Measurements from ENCODE around the gene RRBP1.

RRBP1 gene, protein sequence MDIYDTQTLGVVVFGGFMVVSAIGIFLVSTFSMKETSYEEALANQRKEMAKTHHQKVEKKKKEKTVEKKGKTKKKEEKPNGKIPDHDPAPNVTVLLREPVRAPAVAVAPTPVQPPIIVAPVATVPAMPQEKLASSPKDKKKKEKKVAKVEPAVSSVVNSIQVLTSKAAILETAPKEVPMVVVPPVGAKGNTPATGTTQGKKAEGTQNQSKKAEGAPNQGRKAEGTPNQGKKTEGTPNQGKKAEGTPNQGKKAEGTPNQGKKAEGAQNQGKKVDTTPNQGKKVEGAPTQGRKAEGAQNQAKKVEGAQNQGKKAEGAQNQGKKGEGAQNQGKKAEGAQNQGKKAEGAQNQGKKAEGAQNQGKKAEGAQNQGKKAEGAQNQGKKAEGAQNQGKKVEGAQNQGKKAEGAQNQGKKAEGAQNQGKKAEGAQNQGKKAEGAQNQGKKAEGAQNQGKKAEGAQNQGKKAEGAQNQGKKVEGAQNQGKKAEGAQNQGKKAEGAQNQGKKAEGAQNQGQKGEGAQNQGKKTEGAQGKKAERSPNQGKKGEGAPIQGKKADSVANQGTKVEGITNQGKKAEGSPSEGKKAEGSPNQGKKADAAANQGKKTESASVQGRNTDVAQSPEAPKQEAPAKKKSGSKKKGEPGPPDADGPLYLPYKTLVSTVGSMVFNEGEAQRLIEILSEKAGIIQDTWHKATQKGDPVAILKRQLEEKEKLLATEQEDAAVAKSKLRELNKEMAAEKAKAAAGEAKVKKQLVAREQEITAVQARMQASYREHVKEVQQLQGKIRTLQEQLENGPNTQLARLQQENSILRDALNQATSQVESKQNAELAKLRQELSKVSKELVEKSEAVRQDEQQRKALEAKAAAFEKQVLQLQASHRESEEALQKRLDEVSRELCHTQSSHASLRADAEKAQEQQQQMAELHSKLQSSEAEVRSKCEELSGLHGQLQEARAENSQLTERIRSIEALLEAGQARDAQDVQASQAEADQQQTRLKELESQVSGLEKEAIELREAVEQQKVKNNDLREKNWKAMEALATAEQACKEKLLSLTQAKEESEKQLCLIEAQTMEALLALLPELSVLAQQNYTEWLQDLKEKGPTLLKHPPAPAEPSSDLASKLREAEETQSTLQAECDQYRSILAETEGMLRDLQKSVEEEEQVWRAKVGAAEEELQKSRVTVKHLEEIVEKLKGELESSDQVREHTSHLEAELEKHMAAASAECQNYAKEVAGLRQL (N-terminal part only)

DNA sequence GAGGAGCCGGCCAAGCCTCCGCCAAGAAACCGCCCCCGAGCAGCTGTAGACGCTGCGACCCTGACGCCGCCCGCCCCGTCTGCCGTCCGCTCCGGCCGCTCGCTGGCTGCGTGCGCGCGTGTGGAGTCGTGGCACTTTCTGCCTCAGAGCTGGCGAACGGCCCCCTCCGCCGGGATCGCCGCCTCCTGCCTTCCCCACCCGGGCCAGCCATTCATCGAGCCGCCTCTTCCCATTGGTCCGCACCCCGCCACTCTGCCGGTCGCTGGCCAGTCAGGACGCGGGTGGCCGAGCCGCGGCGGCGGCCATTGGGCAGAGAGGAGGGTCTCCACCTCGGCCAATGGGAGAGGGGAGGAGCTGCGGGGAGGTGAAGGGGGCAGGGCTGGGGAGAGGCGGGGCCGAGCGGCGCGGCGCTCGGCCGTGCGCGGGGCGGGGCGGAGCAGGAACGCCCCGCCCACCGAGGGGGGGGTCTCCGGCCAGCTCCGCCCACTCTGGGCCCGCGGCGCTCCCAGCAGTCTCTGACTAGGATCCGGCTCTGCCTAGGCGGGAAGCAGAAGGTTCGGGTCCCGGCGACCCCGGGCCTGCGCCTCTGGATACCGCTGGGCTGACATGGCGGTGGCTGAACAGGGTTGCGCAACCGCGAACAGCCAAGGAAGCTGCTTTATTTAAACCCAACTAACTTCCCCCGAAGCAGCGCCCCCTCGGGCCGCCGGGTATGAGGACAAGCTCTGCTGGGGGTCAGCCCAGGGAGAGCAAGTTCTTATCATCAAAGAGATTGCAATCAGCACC lies at the start of gene RRBP1:
RRBP1 (minus strand) TSS at position 140 of the 786 bp plus-strand sequence. CDS start 21,735 bp downstream, outside the sequence.
- peak; percentile 96 for DNase-seq

DNA sequence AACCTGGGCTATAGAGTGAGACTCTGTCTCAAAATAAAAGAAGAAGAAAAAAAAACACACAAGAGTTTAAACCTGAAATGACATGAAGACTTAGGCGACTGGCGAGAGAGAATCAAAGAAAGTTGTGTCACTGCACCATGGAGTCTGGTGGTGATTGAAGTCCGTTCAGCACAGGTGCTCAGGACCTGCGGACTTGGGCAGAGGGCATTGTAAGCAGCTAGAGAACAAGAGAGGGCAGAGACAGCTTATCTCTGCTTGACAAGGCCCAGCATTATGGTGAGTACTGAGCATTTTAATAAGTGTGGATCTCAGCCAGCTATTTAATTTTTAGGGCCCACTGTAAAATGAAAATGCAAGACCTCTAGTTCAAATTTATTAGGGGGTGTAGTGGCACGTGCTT lies 49.2 kb upstream of the RRBP1 start:
- DNase-seq: no peak

DNA sequence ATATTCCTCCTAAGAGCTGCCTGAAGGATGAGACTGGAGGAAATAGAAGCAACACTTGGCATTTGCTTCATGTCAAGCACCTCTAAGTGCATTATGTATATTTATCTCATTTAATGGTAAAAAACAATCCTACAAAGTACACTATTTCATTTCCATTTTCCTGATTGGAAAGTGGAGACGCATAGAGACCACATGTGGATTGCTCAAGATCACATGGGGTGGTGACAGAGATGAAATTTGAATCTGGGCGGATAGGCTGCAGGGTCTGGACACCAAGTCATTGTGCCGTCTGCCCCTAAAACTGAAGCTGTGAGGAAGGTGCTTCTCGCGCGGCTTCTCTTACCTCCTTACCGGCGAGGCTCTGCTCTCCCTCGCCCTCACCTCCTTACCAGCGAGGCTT lies 48.0 kb upstream of the RRBP1 start:
- no peak for DNase-seq

DNA sequence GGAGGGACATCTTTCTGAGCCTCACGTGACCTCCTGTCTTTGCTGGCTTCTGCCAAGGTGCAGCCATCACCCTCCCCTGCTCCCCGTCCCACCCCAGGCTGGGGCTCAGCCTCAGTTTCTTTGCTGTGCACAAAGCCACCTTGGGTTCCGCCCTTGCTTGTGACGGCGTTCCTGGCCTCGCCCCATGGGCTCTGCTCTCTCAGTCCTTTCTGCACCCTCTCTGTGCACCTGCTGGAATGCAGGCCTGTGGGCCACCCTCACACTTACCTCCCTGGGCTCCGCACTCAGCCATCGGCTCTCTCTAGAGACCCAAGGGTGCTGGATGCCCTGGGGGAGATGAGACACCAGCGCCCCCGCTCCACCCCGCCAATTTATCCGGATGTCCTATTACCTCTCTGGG lies 46.0 kb upstream of the RRBP1 start:
- DNase-seq: no peak

DNA sequence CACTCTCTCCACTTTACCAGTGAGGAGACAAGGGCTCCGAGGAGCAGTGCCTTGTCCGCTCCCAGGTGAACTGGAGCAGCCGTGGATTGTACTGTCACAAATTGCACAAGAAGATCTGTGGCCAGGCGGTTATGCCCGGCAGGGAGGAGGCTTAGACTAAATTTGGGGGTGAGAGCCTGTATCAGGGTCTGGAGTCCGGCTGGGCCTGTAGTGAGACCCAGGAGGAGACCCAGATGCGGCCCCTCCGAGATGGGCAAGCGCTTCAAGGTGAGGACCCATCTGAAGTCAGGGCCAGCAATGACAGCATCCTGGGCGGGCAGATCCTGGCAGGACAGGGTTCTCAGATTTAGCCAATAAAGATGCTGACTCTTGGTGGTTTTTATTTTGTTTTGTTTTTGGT lies 45.3 kb upstream of the RRBP1 start:
- DNase-seq: no peak

DNA sequence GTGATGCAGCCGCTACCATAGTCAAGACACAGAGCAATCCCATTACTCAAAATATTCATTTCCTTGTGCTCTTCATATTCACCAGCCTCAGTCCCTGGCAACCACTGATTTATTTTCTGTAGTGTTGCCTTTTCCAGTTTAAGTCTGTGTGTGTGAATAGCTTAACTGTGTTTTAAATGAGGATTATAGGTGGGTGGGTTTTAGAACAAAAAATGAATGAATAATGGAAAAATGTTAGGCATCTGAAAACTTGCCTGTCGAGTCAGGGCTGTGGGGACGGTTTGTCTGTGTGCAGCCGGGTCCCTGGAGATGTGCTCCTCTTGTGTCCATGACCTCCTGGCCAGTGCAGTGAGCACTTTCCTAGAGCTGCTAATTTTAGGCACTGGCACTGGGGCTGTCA lies 44.9 kb upstream of the RRBP1 start:
- no peak for DNase-seq

DNA sequence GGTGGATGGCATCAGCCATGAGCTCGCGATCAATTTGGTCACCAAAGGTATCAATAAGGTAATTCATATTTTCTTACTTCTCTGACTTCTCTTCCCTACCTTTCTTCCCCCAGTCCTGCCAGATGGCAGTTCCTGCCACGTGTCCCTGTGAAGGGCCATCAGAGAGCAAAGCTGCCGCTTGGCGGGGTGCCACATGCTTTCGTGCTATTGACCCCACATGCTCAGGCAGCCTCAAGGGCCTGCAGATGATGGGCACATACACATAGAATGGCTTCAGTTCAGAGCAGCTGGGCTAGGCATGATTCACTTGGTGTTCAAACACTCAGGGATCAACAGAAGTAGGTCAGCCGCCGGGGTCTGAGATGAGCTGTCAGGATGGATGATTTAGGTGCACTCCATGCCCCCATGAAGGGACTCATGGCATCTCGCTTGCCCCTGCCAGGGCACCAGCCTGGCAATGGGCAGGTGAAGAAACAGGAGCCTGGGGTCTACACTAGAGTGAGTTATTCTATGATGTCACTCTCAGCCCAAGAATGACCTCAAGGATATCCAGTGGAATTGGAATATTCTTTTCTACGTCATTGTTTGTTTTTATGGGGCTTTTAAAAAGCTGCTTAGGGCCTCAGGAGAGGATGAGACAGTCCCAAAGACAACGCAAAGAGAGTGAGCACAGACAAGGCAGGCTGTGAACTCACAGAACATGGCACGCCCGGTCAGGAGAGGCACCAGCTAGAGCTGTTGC lies 43.2 kb upstream of the RRBP1 start:
- DNase-seq: no peak

DNA sequence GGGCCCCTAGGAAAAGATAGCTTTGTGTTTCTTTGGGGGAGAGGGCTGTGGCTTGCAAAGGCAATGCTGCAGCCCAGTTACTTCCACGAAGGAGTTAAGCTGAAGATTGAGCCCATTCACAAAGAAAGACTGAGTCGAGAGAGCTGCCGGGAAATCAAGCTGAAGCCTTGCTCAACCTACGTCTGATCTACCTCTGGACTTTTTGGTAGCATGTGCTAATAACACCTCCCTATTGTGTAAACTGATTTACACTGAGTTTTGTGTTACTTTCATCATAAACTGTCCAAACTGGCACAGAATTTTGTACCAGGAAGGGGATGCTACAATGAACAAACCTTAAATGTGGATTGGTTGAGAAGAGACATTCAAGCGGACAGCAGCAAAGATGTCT lies 41.3 kb upstream of the RRBP1 start:
- DNase-seq: no peak

DNA sequence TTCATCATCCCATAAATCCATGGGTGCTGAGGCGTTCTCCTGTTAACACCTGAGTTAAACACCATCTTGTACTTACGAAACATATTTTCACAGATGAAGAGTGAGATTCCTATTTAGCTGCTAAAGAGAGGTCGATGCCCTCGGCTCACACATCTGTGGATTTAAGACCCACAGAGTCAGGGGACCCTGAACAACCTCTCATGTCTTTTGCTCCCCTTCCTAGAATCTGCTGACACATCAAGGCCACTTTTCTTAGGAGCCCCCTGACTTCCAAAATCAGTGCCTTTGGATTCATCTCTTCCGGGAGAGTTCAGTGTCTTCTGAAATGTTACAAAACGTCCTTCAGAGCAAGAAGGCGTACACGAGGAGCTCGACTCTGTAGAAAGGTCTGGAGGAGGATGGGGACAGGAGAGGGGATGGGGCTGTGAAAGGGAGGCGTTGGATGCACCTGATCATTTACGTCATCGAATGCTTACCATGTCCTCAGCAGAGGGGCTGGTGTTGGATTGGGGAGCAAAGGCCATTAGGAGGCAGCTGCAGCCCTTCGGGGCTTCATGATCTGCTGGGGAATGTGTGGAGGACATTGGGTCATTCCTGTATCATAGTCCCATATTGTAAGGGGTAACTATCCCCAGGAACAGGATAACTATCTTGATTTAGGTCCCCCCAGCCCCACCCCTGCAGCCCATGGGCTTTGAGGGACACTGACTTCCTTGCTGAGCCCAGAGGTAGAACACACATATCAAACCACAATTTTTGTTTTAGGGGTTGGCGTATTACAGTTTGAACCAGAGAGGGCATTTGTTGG lies 40.7 kb upstream of the RRBP1 start:
- no peak for DNase-seq

DNA sequence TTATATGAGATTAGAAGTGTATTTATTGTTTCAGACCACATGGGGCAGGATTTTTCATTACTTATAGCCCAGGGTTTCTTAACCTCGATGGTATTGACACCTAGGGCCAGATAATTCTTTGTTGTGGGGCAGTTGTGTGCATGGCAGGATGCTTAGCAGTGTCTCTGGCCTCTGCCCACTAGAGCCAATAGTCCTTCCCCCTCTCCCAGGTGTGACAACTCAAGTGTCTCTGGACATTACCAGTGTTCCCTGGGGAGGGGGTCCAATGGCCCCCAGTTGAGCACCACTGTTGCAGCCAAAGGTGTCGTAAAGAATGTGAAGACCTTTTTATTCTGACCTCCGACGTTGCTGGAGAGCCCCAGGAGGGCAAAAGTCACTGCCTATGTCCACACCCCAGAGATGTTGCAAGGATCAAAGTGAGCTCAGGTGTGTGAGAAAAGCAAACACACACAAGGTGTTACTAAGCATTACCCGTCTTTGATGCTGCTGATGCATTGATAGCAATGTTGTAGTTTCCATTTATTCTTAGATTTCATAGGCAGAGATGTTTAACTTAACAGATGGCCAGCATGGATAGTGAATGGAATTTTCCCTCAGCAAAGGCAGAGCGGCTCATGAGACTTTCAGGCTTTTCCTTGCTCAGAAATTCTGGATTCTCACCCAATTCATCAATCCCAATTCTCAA lies 39.9 kb upstream of the RRBP1 start:
- DNase-seq: no peak

DNA sequence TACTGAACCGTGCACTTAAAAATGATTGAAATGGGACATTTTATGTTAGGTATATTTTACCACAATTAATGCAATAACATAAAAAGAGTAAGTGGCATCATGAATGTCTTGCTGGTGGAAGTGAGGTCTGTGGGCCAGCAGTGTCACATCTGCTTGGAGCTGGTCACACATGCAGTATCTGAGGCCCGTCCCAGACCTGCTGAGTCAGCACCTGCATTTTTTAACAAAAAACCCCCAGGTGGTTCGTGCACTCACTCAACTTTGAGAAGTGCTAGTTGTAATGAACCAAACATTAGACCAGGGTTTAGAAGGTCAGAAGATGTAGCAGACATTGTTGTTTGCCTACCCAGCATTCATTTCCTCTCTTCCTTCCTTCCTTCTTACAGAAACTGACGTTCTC lies 38.7 kb upstream of the RRBP1 start:
- DNase-seq: no peak

DNA sequence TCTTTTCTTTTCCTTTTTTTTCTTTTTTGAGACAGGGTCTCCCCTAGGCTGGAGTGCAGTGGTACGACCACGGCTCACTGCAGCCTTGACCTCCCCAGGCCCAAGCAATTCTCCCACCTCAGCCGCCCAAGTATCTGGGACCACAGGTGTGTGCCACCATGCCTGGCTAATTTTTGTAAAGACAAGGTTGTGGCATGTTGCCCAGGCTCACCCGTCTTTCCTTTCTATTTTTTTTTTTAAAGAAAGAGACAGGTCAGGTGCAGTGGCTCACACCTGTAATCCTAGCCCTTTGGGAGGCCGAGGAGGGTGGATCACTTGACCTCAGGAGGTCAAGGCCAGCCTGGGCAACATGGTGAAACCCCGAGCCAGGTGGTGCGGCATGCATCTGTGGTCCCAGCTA lies 34.3 kb upstream of the RRBP1 start:
- no peak for DNase-seq

DNA sequence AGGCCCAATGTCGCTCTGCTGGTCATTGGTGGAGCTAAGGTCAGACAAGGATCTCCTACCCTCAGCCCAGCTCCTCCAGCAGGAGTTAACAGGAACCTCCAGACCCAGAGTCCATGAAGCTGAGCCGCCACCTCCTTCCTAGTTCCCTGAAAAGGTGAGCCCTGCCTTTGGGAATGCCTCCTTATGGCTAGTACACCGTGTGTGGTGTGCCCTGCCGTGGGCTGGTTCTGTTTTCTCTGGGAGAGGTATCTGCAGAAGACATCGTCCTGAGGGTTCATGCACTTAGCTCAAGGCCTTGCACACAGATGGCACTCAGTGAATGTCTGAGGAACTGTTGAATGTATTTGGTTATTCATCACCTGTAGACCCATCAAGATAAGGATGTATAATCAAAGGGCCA lies 33.0 kb upstream of the RRBP1 start:
- no peak for DNase-seq

DNA sequence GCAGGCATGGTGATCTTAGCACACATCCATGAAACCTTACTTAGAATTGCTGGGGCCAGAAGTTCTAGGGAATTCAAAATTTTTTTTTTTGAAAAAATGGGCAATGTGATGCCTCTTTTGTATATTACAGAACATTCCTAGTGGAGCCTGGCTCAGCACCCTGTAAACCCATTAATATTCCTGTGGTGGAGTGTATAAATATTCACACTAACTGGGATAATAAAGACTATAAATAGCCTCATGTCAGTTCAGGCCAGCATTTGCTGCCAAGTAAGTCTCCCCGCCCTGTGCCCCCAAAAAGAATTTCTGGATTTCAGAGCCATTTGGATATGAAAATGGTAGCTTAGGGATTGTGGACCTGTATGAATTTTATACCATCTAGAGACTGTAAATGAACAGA lies 32.6 kb upstream of the RRBP1 start:
- DNase-seq: no peak

DNA sequence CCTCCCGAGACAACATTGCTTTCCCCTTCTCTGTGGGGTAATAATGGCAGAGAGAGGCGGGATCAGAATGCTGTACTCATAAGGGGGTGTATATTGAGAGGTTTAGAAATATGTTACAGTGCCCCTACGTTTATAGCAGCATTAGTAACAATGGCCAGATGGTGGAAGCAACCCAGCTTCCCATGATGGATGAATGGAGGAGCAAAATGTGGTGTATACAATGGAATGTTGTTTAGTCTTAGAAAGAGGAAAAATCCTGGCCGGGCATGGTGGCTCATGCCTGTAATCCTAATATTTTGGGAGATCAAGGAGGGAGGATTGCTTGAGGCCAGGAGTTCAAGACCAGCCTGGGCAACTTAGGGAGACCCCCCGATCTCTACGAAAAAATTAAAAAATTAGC lies 30.7 kb upstream of the RRBP1 start:
- no peak for DNase-seq

DNA sequence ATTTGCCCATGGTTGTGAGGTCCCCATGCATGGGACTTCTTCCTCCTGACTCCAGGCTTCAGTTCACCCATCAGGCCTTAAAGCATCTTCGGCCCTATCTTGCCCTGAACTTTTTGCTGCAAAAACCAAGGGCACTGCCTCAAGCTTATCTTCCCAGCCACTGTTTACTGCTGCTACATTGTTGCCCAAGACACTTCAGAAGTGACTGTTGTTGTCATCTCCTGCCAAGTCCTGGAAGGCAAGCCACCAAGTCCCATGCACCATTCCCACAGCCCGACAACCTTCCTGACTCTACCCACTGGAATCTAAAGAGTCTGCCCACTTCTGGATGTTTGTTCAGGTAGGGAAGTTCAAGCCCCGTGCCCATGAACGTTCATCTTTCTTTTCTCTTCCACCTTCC lies 30.2 kb upstream of the RRBP1 start:
- DNase-seq: no peak

DNA sequence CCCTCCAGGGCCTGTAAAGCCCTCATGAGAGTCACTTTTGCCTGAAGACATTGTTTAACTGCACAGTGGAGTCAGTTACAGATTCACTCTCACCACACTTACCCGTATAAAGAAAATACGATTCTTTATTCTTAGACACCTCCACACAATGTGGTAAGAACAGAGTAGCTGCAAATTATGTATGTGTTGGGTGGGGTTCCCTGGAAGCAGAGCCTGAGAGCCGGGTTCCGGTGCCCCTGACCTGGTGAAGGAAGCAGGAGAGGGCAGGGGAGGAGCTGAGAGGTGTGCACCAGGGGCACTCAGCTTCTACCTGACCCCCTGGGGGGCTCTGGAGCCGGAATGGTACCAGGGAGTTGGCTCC lies 29.2 kb upstream of the RRBP1 start:
- no peak for DNase-seq

DNA sequence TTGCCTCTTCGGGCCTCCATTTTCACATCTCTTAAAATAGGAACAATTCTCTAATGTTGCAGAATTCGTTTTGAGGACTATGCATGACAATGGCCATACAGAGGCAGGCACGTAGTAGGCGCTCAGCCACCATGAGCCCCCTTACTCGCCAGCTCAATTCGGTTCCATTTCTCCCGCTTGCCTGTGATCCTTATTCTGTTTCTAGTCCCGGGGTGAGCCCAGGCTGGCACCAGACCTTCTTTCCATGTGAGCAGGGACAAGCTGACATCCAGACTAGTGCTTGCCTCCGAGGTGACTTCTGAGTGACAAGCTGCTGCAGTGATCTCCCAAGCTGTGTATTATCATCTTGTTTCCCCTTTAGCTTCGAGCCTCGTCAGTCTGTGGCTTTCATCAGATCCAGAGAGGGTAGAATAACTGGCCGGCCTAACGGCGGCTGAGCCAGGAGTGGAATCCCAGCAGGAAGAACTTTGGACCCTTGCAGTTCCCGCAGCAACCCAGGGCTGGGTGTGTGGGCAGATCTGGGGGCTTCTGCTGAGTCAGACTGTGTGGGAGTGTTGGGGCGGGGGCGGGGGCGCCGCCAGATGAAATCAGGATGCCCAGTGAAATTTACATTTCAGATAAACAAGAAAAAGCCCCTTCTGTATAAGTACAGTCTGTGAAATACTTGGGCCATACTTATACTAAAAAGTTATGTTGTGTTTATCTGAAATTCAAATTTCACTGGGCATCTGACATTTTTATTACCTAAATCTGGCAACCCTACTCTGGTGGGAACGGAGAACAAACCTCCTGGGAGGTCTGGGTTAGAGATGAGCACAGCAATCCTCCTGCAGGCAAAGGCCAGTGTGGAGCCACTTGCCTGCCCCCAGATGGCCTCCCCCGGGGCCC lies 28.6 kb upstream of the RRBP1 start:
- DNase-seq: no peak
